K562 (cell line): ENCODE data around the gene BRAP. TPM values are rescaled to one million over a fixed set of nuclear protein-coding genes. Genes with fewer than 3 reads are reported as not detected.
A peak's percentile ranks its signal among the peaks of the same experiment; 100 is the strongest.

Experiments used
- ARHGAP35 ChIP-seq: fragments of 450-650 bp; IDR thresholded peaks from 2 replicates; pipeline ENCODE4 v1.6.1; 2018; ENCODE audit not compliant: partially characterized antibody
- ATF7 ChIP-seq: fragments of 450-650 bp; IDR thresholded peaks from 2 replicates; pipeline ENCODE4 v1.7.1; 2014; ENCODE audit warnings: mild to moderate bottlenecking, moderate library complexity
- BRD9 ChIP-seq: fragments of 450-650 bp; IDR thresholded peaks from 2 replicates; pipeline ENCODE4 v1.6.1; 2018; ENCODE audit warnings: low read depth; ENCODE audit not compliant: partially characterized antibody
- CHAMP1 ChIP-seq: fragments of 450-650 bp; IDR thresholded peaks from 2 replicates; pipeline ENCODE4 v1.6.1; 2016; ENCODE audit warnings: mild to moderate bottlenecking
- ELF1 ChIP-seq: fragments of 200-800 bp; sonication (Bioruptor generic); IDR thresholded peaks from 2 replicates; pipeline ENCODE4 v1.6.1; 2016; ENCODE audit warnings: missing genetic modification characterization, missing compliant biosample characterization
- FOXA1 ChIP-seq: fragments of 450-650 bp; IDR thresholded peaks from 2 replicates; pipeline ENCODE4 v1.6.1; 2016; ENCODE audit warnings: mild to moderate bottlenecking, borderline replicate concordance
- GTF2F1 ChIP-seq: IDR thresholded peaks from 2 replicates; pipeline ENCODE4 v1.6.1; 2011; ENCODE audit warnings: low read depth, low read length, improper control_type of control experiment
- HOXB6 ChIP-seq: fragments of 250-450 bp; sonication (Bioruptor Pico); IDR thresholded peaks from 2 replicates; pipeline ENCODE4 v1.5.1; 2022; ENCODE audit warnings: mild to moderate bottlenecking, borderline replicate concordance
- HSF4 ChIP-seq: fragments of 250-450 bp; sonication (Bioruptor Pico); IDR thresholded peaks from 2 replicates; pipeline ENCODE4 v2.1.2; 2022; ENCODE audit warnings: mild to moderate bottlenecking, moderate library complexity, borderline replicate concordance
- IRF2 ChIP-seq: sonication (generic); formaldehyde crosslinking; IDR thresholded peaks from 2 replicates; pipeline ENCODE4 v1.8.1; 2022; ENCODE audit warnings: mild to moderate bottlenecking, missing genetic modification reagents
- MBD2 ChIP-seq: sonication (generic); IDR thresholded peaks from 2 replicates; pipeline ENCODE4 v1.6.1; 2016; ENCODE audit warnings: low read depth, borderline replicate concordance
- NCOR1 ChIP-seq: fragments of 450-650 bp; IDR thresholded peaks from 2 replicates; pipeline ENCODE4 v1.6.1; 2016; ENCODE audit warnings: mild to moderate bottlenecking, moderate library complexity
- NR2C1 ChIP-seq, 2 experiments: fragments of 450-650 bp; IDR thresholded peaks; 2 replicates each; pipeline ENCODE4 v1.6.1; 2017; ENCODE audit warnings: mild to moderate bottlenecking in 2 of 2, antibody characterized with exemption in 1 of 2, inconsistent platforms in 1 of 2, missing compliant biosample characterization in 1 of 2, missing genetic modification characterization in 1 of 2
- NR2C2 ChIP-seq, 2 experiments: fragments of 200-800 bp in 1 of 2; sonication (Bioruptor generic) in 1 of 2; sonication (generic) in 1 of 2; formaldehyde crosslinking in 1 of 2; IDR thresholded peaks; 2 replicates each; pipeline versions ENCODE4 v1.6.1 to v1.8.0; 2016 to 2022; ENCODE audit warnings: mild to moderate bottlenecking in 1 of 2, missing compliant biosample characterization in 1 of 2, missing genetic modification characterization in 1 of 2, missing genetic modification reagents in 1 of 2
- POLR3A ChIP-seq: IDR thresholded peaks from 2 replicates; pipeline ENCODE4 v1.6.1; 2011; ENCODE audit warnings: borderline replicate concordance, mild to moderate bottlenecking, moderate library complexity; ENCODE audit not compliant: insufficient read length, insufficient read depth; ENCODE audit errors: extremely low read depth
- RB1 ChIP-seq: fragments of 450-650 bp; IDR thresholded peaks from 2 replicates; pipeline ENCODE4 v1.6.1; 2017; ENCODE audit warnings: low read depth, mild to moderate bottlenecking
- RCOR1 ChIP-seq, 2 experiments: IDR thresholded peaks; 2 replicates each; pipeline ENCODE4 v1.6.1; 2012; ENCODE audit warnings: low read depth in 2 of 2, low read length in 2 of 2, borderline replicate concordance in 1 of 2, improper control_type of control experiment in 1 of 2
- TBL1XR1 ChIP-seq, 2 experiments: IDR thresholded peaks; 2 replicates each; pipeline ENCODE4 v1.6.1; 2012; ENCODE audit warnings: improper control_type of control experiment in 2 of 2, low read length in 2 of 2, mild to moderate bottlenecking in 1 of 2
- TCF3 ChIP-seq: sonication (generic); formaldehyde crosslinking; IDR thresholded peaks from 2 replicates; pipeline ENCODE4 v1.4.0; 2020; ENCODE audit warnings: mild to moderate bottlenecking, missing genetic modification reagents
- ZNF133 ChIP-seq: fragments of 250-450 bp; sonication (Bioruptor Pico); IDR thresholded peaks from 2 replicates; pipeline ENCODE4 v1.4.0; 2020; ENCODE audit warnings: mild to moderate bottlenecking
- ZNF140 ChIP-seq: fragments of 250-450 bp; sonication (Bioruptor Pico); IDR thresholded peaks from 2 replicates; pipeline ENCODE4 v1.8.0; 2021; ENCODE audit warnings: moderate library complexity, mild to moderate bottlenecking, inconsistent platforms
- ZNF316 ChIP-seq: fragments of 450-650 bp; IDR thresholded peaks from 2 replicates; pipeline ENCODE4 v1.6.1; 2016
- ZNF583 ChIP-seq: fragments of 250-450 bp; sonication (Bioruptor Pico); IDR thresholded peaks from 2 replicates; pipeline ENCODE4 v1.4.0; 2020
- polyA plus RNA-seq, 8 experiments: library from polyadenylated mRNA; depleted of rRNA in 4 of 8; stranded (reverse) in 5 of 8; unstranded in 3 of 8; fragments of >200 nt; fragmentation: Nextera tagmentation in 2 of 8; fragmentation: Illumina TruSeq in 1 of 8; extraction: Ambion mirVana in 2 of 8; extraction: Trizol in 1 of 8; gene quantifications; 2 replicates each; pipeline versions ENCODE4 v1.2.1 to v1.2.3, GENCODE V29; 2011 to 2014; ENCODE audit warnings: inconsistent platforms in 1 of 8, missing spikeins in 1 of 8
- total RNA-seq, 7 experiments: library from RNA; depleted of rRNA in 6 of 7; stranded (reverse); fragments of >200 nt in 6 of 7; fragmentation: Illumina TruSeq in 2 of 7; extraction: Trizol in 2 of 7; gene quantifications; 2 replicates each; pipeline versions ENCODE4 v1.2.1 to v1.2.3, GENCODE V29; 2011 to 2021; ENCODE audit warnings: low replicate concordance in 1 of 7
- TF ChIP-seq, protein P1 (sequence below): sonication (generic); formaldehyde crosslinking; IDR thresholded peaks from 2 replicates; pipeline ENCODE4 v1.9.0; 2022; ENCODE audit warnings: mild to moderate bottlenecking, missing genetic modification reagents

Gene BRAP
- total and polyA plus RNA-seq, 9 of the 15 experiments (the other 6 are each of a cell fraction or from before 2014, with no cell fraction given), result 2.2 to 32.6 (median 27.5) TPM

DNA sequence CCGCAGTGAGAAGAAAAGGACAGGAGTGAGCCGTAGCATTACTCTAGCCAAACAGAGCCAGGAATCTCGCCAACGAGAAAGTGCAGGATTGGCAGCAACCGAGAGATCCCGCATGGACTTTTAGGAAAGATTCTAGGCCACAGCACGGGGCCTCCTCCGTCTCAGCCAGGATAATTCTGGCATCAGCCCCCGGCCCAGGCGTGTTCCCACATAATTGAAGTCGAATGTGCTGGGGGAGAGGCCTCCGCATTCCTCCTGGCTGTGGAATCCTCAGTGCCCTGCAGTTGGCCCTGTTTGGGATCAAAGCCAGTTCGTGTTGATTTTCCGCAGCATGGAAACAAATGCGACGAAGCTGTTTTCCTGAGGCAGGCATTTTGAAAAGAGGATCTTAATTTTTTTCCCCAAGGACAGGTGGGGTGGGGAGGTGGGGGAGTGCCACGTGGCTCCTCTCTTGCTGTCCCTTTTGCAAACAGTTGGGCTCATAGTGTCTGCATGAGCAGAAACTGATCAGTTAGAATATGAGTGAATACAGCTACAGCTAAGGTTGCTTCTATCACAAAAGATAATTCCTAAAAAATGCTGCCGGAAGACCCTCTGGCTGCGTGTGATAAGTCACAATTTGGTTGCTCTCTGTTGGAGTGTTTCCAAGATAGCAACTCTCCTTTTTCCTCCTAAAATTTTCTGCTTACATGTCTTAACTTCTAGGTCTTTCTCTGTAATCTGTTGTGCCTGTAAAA, 49.4 kb downstream of the BRAP start (continued):
- no peak for TF ChIP-seq GTF2F1
- no peak for TF ChIP-seq IRF2 (CRISPR knock-in tag)
- no peak; the same call in 1 of the 2 replicates for TF ChIP-seq CHAMP1
- TF ChIP-seq, protein P1, sequence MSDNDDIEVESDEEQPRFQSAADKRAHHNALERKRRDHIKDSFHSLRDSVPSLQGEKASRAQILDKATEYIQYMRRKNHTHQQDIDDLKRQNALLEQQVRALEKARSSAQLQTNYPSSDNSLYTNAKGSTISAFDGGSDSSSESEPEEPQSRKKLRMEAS, result peak; percentile 82
- no peak for TF ChIP-seq HSF4 (CRISPR knock-in tag)
- peak; percentile 19 for TF ChIP-seq BRD9
- no peak; the same call in 1 of the 2 replicates for TF ChIP-seq NR2C1 (IDR thresholded peaks at IDR 0.05)
- no peak for TF ChIP-seq NR2C1 (tag; IDR thresholded peaks at IDR 0.05)
- peak; percentile 45; the same call in 1 of the 2 replicates for TF ChIP-seq ZNF316
- no peak for TF ChIP-seq RB1
- TF ChIP-seq POLR3A, result no peak
- TF ChIP-seq RCOR1 (IDR thresholded peaks at IDR 0.05; ENCODE audit: borderline replicate concordance in 1 of 2, low read depth in 2 of 2, low read length in 2 of 2), result peak in 1 of 2 experiments; percentile 59; a peak in 1 of 4 replicates
- TF ChIP-seq ZNF140 (CRISPR knock-in tag), result no peak
- no peak for TF ChIP-seq FOXA1
- TF ChIP-seq HOXB6 (CRISPR knock-in tag), result no peak
- peak; percentile 25 to 67; a peak in 1 of 4 replicates for TF ChIP-seq TBL1XR1 (IDR thresholded peaks at IDR 0.05; ENCODE audit: low read length in 2 of 2)
- TF ChIP-seq MBD2, result peak; percentile 7; the same call in 1 of the 2 replicates
- TF ChIP-seq ARHGAP35, result no peak
- TF ChIP-seq ZNF583, result no peak
- peak; percentile 44; the same call in 1 of the 2 replicates for TF ChIP-seq ATF7
- peak; percentile 90 for TF ChIP-seq TCF3 (CRISPR knock-in tag)
- TF ChIP-seq NCOR1, result peak; percentile 88
- no peak for TF ChIP-seq ELF1 (tag)
- no peak for TF ChIP-seq ZNF133 (CRISPR knock-in tag)
- no peak for TF ChIP-seq NR2C2 (CRISPR knock-in tag; IDR thresholded peaks at IDR 0.05)
- TF ChIP-seq NR2C2 (tag; IDR thresholded peaks at IDR 0.05), result 0 out of 2 replicates have a peak, but pooled peaks have one; percentile 42
